Measurements from ENCODE around the gene GPR151.

The GPR151 gene

DNA sequence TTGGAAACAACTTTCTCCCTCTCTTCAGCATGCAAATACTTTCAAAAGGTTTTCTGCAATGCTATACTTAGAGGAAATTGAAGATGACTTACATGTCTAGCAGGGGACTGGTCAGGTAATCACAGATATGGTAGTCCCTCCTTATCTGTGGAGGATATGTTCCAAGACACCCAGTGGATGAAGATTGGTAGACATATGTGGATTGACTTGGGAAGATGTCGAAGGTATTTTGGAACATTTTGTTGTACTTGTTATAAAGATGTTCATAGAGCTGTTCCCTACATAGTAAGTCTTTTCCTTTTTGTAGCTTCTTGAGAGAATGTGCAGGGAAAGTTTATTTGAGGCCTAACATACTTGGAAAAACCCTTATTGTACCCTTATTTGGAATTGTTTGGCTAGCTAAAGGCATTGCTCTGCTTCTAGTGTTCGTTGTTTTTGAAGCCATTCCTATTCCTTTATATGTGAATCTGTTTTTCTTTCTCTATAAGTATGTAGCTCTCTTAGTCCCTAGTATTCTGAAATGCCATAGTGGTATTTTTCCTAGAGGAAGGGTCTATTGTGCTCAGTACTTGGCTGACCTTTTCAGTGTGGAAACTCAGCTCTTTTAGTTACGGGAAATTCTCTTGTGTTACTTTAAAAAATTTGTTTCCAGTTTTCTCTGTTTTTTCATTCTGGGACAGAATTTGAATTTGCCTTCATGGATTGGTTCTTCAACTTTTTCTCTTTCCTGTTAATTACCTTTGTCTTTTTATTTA lies 25.7 kb downstream of the GPR151 start:
- TF ChIP-seq, protein P1, sequence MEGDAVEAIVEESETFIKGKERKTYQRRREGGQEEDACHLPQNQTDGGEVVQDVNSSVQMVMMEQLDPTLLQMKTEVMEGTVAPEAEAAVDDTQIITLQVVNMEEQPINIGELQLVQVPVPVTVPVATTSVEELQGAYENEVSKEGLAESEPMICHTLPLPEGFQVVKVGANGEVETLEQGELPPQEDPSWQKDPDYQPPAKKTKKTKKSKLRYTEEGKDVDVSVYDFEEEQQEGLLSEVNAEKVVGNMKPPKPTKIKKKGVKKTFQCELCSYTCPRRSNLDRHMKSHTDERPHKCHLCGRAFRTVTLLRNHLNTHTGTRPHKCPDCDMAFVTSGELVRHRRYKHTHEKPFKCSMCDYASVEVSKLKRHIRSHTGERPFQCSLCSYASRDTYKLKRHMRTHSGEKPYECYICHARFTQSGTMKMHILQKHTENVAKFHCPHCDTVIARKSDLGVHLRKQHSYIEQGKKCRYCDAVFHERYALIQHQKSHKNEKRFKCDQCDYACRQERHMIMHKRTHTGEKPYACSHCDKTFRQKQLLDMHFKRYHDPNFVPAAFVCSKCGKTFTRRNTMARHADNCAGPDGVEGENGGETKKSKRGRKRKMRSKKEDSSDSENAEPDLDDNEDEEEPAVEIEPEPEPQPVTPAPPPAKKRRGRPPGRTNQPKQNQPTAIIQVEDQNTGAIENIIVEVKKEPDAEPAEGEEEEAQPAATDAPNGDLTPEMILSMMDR (IDR thresholded peaks at IDR 0.05; ENCODE audit: insufficient read depth, low read length, poor library complexity, severe bottlenecking) = no peak
- Histone ChIP-seq H3K27me3 (replicated peaks; ENCODE audit: control insufficient read depth, insufficient read depth, low read length) (no peaks in the 10 kb centered on the region), H3K36me3 (ENCODE audit: control insufficient read depth, insufficient read depth, low read length) (peaks cover 4% of the 10 kb centered on the region), H3K4me3 (replicated peaks; ENCODE audit: low read depth, low read length) (no peak overlapping the region)
- no peak for DNase-seq (ENCODE audit: extremely low read depth, insufficient read length)

DNA sequence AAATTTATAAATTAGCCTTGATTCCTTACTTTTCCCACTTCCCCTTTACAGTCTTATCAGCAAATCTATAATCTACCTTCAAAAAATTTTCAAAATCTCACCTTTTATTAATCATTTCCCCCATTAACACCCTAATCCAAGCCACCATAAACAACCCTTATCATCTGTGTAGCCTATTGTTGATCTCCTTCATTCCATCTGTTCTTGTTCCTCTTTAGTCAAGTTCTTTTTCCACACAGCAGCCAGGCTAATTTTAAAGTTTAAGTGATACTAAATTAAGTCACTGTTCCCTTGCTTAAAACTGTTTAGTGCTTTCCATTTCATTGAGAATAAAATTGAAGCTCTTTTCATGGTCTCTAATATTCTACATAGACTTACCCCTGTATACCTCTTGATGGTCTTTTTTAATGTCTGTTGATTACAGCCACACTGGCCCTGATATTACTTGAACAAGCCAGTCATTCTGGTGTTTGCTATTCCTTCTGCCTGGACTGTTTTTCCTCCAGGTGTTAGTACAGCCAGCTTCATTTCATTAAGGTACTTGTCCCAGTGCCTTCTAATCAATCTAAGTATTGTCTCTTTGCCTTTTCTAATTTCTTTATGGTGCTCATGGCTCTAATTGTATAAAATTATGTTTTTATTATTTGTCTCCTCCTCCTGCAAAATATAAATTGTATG lies 31.1 kb downstream of the GPR151 start:
- TF ChIP-seq, protein P1 (IDR thresholded peaks at IDR 0.05; ENCODE audit: insufficient read depth, low read length, poor library complexity, severe bottlenecking) = no peak
- H3K27me3 ChIP-seq (replicated peaks; ENCODE audit: control insufficient read depth, insufficient read depth, low read length) = no peaks in the 10 kb centered on the region
- peaks cover 6% of the 10 kb centered on the region for H3K36me3 ChIP-seq (ENCODE audit: control insufficient read depth, insufficient read depth, low read length)
- no peak for DNase-seq (ENCODE audit: extremely low read depth, insufficient read length)
- no peak overlapping the region for H3K4me3 ChIP-seq (replicated peaks; ENCODE audit: low read depth, low read length)

DNA sequence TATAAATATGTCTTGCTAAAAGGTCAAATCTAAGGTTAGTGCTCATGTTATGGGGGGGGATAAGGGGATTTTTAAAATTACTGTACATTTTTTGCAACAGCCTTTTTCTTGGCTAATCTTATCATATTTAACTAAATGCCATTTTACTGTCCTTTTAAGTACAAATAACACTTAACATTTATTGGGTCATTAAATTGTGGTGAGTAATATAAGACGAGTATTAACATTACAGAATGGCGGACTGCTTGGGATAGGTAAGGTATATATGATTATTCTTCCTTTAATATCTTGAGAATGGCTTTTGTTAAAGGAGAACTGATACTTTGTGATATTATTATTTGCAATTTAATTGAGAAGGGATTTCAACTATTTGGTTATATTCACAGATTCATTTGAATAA lies 33.2 kb downstream of the GPR151 start:
- DNase-seq (ENCODE audit: extremely low read depth, insufficient read length) = no peak
- TF ChIP-seq, protein P1 (IDR thresholded peaks at IDR 0.05; ENCODE audit: insufficient read depth, low read length, poor library complexity, severe bottlenecking) = no peak
- no peak overlapping the region for H3K4me3 ChIP-seq (replicated peaks; ENCODE audit: low read depth, low read length)
- peaks cover 6% of the 10 kb centered on the region for H3K36me3 ChIP-seq (ENCODE audit: control insufficient read depth, insufficient read depth, low read length)
- no peaks in the 10 kb centered on the region for H3K27me3 ChIP-seq (replicated peaks; ENCODE audit: control insufficient read depth, insufficient read depth, low read length)

DNA sequence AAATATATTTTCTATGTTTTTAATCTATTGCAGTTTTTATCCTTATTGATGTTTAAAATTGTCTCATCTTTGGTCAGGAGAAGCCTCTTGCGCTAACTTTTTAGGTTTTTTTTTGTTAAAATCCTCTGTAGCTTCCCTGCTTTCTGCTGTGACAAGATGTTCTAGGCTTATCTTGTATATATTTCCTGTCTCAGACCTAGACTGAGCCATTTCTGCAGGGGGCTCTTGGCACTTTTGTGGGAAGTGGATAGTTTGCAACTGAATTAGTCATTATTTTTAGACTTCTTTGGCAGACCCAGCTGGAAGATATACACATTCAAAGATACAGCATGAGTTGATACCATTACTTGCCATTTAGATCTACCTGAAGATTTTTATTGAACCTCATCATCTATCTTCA lies 40.1 kb downstream of the GPR151 start:
- peaks cover 3% of the 10 kb centered on the region for H3K36me3 ChIP-seq (ENCODE audit: control insufficient read depth, insufficient read depth, low read length)
- H3K27me3 ChIP-seq (replicated peaks; ENCODE audit: control insufficient read depth, insufficient read depth, low read length) = no peaks in the 10 kb centered on the region
- no peak for DNase-seq (ENCODE audit: extremely low read depth, insufficient read length)
- no peak overlapping the region for H3K4me3 ChIP-seq (replicated peaks; ENCODE audit: low read depth, low read length)
- TF ChIP-seq, protein P1 (IDR thresholded peaks at IDR 0.05; ENCODE audit: insufficient read depth, low read length, poor library complexity, severe bottlenecking) = no peak

DNA sequence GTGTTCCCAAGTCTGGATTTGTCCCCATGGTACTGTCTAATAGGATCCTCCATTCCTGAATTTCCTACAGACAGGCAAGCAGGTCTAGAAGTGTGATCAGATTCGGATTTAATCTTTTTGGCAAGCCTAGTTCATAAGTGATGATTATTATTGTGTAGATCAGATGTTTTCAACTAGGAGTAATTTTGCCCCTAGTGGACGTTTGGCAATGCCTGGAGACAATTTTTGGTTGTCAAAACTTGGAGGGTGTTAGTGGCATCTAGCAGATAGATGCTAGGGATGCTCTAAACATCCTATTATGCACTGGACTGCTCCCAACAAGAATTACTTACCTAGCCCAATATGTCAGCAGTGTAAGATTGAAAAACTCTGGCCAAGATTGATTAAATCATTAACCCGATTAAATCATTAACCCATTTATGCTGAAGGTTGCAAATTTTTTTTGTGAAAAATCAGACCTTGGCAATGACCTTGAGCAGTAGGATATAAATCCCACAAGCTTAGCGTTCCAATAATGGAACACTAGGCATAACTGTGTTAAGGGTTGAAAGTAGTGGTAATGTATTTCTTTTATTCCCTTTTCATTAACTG lies 40.7 kb downstream of the GPR151 start:
- no peak for DNase-seq (ENCODE audit: extremely low read depth, insufficient read length)
- H3K27me3 ChIP-seq (replicated peaks; ENCODE audit: control insufficient read depth, insufficient read depth, low read length) = no peaks in the 10 kb centered on the region
- TF ChIP-seq, protein P1 (IDR thresholded peaks at IDR 0.05; ENCODE audit: insufficient read depth, low read length, poor library complexity, severe bottlenecking) = peak; percentile 35
- no peak overlapping the region for H3K4me3 ChIP-seq (replicated peaks; ENCODE audit: low read depth, low read length)
- H3K36me3 ChIP-seq (ENCODE audit: control insufficient read depth, insufficient read depth, low read length) = peaks cover 3% of the 10 kb centered on the region
